GM12873 (cell line): Measurements from ENCODE around the gene ATP6V1E1.

Experiments used
- CTCF ChIP-seq: IDR thresholded peaks from 2 replicates; pipeline ENCODE4 v1.5.1; 2012; ENCODE audit warnings: low read depth, mild to moderate bottlenecking, moderate library complexity, low read length, control low read depth; ENCODE audit not compliant: insufficient read depth; ENCODE audit errors: missing control alignments

Gene ATP6V1E1

GRCh38 chr22:17628406-17629172 lies at the start of gene ATP6V1E1:
Gene ATP6V1E1, minus strand, starts transcription at chr22:17628749. Its CDS starts 114 bp downstream, at chr22:17628635.
- TF ChIP-seq CTCF: no peak

- TF ChIP-seq CTCF: no peak
Observed at GRCh38 chr22:17675584-17675983, 47.0 kb upstream of the ATP6V1E1 start.

GRCh38 chr22:17674152-17674551 lies 45.6 kb upstream of the ATP6V1E1 start:
- TF ChIP-seq CTCF: no peak

GRCh38 chr22:17672417-17672991 lies 44.0 kb upstream of the ATP6V1E1 start:
- no peak for TF ChIP-seq CTCF

GRCh38 chr22:17665854-17666253 lies 37.3 kb upstream of the ATP6V1E1 start:
- TF ChIP-seq CTCF: no peak

- no peak for TF ChIP-seq CTCF
Observed at GRCh38 chr22:17665248-17665647, 36.7 kb upstream of the ATP6V1E1 start.

- TF ChIP-seq CTCF: no peak
Observed at GRCh38 chr22:17664414-17665055, 36.0 kb upstream of the ATP6V1E1 start.
